ENCODE data around the gene TCF4. TPM values are rescaled to one million over a fixed set of nuclear protein-coding genes. Genes with fewer than 3 reads are reported as not detected.

TCF4 gene
- total and polyA plus RNA-seq, 2 donors (not counting 1 experiment from before 2014, with no cell fraction given), result 68.5 to 353 TPM

DNA sequence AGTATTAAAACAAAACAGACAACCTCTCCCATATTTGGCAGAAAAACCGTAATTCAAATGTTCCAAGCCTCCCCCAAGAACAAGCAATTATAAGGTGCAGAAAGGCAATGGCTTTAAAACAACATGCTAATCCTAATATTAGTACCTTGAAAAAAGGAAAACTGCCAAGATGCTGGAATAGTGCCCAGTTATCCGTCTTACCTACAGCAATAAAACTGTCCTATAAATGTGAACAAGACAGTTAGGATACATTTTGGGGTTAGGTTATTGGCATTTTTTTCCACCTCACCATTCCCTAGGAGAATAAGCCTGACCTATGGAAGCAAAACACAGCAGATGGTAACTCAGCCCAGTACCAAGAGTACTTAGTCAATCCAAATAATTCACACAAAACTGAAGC lies 83.2 kb downstream of the TCF4 start:
- Histone ChIP-seq H2AFZ (ENCODE audit: insufficient read depth, low read depth, low read length, poor library complexity, severe bottlenecking) (no peak overlapping the region), H3K9me3 (ENCODE audit: control extremely low read depth in 1 of 3, control insufficient read depth in 2 of 3, insufficient read depth in 1 of 3, low read length in 2 of 3) (no peaks in the 10 kb centered on the region), H4K20me1 (ENCODE audit: control insufficient read depth, insufficient read depth, low read length, poor library complexity, severe bottlenecking) (no peaks in the 10 kb centered on the region), H3K4me3 (ENCODE audit: control extremely low read depth in 1 of 5, extremely low read depth in 1 of 5, insufficient read depth in 1 of 5, low read depth in 2 of 5, low read length in 4 of 5) (no peak overlapping the region), H3K9ac (ENCODE audit: low read length) (no peak overlapping the region), H3K27ac (ENCODE audit: low read length in 2 of 2) (peak overlapping the region in 1 of 2 donors; percentile 11), H3K4me2 (replicated peaks; ENCODE audit: low read depth, low read length, poor library complexity, severe bottlenecking) (no peak overlapping the region), H3K36me3 (replicated peaks in 1 of 2; ENCODE audit: control extremely low read depth in 1 of 2, control insufficient read depth in 1 of 2, extremely low read depth in 1 of 2, insufficient read depth in 2 of 2, low read length in 1 of 2) (no peaks in the 10 kb centered on the region), H3K79me2 (ENCODE audit: control insufficient read depth, insufficient read depth, low read length) (peaks cover 20% of the 10 kb centered on the region), H3K4me1 (ENCODE audit: control insufficient read depth in 2 of 2, insufficient read depth in 2 of 2, low read length in 2 of 2) (peaks cover 19 to 20% of the 10 kb centered on the region in 2 donors), H3K27me3 (replicated peaks in 1 of 4; ENCODE audit: control extremely low read depth in 1 of 4, control insufficient read depth in 3 of 4, insufficient read depth in 4 of 4, low read length in 3 of 4) (no peaks in the 10 kb centered on the region)
- Mint-ChIP-seq H3K9me3 (ENCODE audit: insufficient read depth) (no peaks in the 10 kb centered on the region), H3K27me3 (no peaks in the 10 kb centered on the region), H3K4me3 (no peak overlapping the region), H3K4me1 (peaks cover 43% of the 10 kb centered on the region), H3K27ac (peak overlapping the region; percentile 56)
- TF ChIP-seq, protein P1, sequence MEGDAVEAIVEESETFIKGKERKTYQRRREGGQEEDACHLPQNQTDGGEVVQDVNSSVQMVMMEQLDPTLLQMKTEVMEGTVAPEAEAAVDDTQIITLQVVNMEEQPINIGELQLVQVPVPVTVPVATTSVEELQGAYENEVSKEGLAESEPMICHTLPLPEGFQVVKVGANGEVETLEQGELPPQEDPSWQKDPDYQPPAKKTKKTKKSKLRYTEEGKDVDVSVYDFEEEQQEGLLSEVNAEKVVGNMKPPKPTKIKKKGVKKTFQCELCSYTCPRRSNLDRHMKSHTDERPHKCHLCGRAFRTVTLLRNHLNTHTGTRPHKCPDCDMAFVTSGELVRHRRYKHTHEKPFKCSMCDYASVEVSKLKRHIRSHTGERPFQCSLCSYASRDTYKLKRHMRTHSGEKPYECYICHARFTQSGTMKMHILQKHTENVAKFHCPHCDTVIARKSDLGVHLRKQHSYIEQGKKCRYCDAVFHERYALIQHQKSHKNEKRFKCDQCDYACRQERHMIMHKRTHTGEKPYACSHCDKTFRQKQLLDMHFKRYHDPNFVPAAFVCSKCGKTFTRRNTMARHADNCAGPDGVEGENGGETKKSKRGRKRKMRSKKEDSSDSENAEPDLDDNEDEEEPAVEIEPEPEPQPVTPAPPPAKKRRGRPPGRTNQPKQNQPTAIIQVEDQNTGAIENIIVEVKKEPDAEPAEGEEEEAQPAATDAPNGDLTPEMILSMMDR (IDR thresholded peaks at IDR 0.05), result no peak
- WGBS (ENCODE audit: insufficient coverage), result no CpG with 5 or more reads among the region's 2 CpGs
- CTCF ChIA-PET, result no interaction called here
- intact Hi-C loops (cut with micrococcal nuclease), result loop anchor here (5.0 kb wide), 1 partner anchor 82 kb away; the partner anchor contains the start of gene TCF4
- ATAC-seq (ENCODE audit: low read depth) (no peak), DNase-seq (no peak)
- POLR2A ChIA-PET, result no interaction called here

DNA sequence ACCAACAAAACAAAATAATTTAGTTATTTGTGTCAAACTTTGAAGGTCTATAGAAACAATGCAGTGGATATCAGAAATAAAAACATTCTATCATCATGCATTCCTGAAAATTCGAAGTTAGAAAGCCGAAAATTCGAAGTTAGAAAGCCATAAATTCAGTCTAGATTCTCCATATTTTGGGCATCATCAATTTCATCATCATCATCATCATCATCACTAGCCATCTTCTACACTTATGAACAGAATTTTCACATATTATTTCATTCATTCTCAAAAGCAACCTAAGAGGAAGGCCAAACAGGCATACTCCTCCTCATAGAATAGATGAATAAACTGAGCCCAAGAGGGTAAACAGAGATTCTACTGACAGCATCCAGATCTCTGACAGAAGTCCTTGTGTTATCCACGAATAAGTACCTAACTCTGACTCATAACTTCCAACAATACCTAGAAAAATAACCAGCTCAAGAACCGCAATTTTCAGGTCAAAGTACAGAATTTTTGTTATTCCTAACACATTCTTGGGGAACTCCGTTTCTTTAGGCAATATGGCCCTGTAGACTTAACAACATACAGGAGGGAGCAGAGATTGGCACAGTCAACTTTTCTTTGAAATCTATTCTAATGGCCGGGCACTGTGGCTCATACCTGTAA lies 84.7 kb downstream of the TCF4 start:
- ChIA-PET POLR2A (no interaction called here), CTCF (no interaction called here)
- no peak overlapping the region for H3K27ac Mint-ChIP-seq
- Histone ChIP-seq H3K36me3 (replicated peaks in 1 of 2; ENCODE audit: control extremely low read depth in 1 of 2, control insufficient read depth in 1 of 2, extremely low read depth in 1 of 2, insufficient read depth in 2 of 2, low read length in 1 of 2) (no peaks in the 10 kb centered on the region), H3K4me1 (ENCODE audit: control insufficient read depth in 2 of 2, insufficient read depth in 2 of 2, low read length in 2 of 2) (peaks cover 13% of the 10 kb centered on the region in 2 donors), H3K9me3 (ENCODE audit: control extremely low read depth in 1 of 3, control insufficient read depth in 2 of 3, insufficient read depth in 1 of 3, low read length in 2 of 3) (no peaks in the 10 kb centered on the region), H3K4me3 (ENCODE audit: control extremely low read depth in 1 of 5, extremely low read depth in 1 of 5, insufficient read depth in 1 of 5, low read depth in 2 of 5, low read length in 4 of 5) (no peak overlapping the region), H4K20me1 (ENCODE audit: control insufficient read depth, insufficient read depth, low read length, poor library complexity, severe bottlenecking) (no peaks in the 10 kb centered on the region), H3K79me2 (ENCODE audit: control insufficient read depth, insufficient read depth, low read length) (peaks cover 20% of the 10 kb centered on the region), H2AFZ (ENCODE audit: insufficient read depth, low read depth, low read length, poor library complexity, severe bottlenecking) (no peak overlapping the region), H3K4me2 (replicated peaks; ENCODE audit: low read depth, low read length, poor library complexity, severe bottlenecking) (no peak overlapping the region), H3K27ac (ENCODE audit: low read length in 2 of 2) (no peak overlapping the region), H3K27me3 (replicated peaks in 1 of 4; ENCODE audit: control extremely low read depth in 1 of 4, control insufficient read depth in 3 of 4, insufficient read depth in 4 of 4, low read length in 3 of 4) (no peaks in the 10 kb centered on the region), H3K9ac (ENCODE audit: low read length) (no peak overlapping the region)
- no peaks in the 10 kb centered on the region for H3K27me3 Mint-ChIP-seq
- no peak for ATAC-seq (ENCODE audit: low read depth)
- intact Hi-C loops (cut with micrococcal nuclease), result no loop called here
- H3K9me3 Mint-ChIP-seq (ENCODE audit: insufficient read depth), result no peaks in the 10 kb centered on the region
- WGBS (ENCODE audit: insufficient coverage), result 96% methylated on average over 4 of the region's 7 CpGs
- no peak for TF ChIP-seq EZH2 (IDR thresholded peaks at IDR 0.05; ENCODE audit: borderline replicate concordance, insufficient read depth, low read depth, low read length, poor library complexity, severe bottlenecking)
- TF ChIP-seq, protein P1 (IDR thresholded peaks at IDR 0.05), result no peak
- DNase-seq, result no peak
- no peak overlapping the region for H3K4me3 Mint-ChIP-seq
- H3K4me1 Mint-ChIP-seq, result peaks cover 37% of the 10 kb centered on the region

Data from B cell (primary cell).